OCI-LY7 (cell line): Measurements from ENCODE around the gene PNKP. TPM values are rescaled to one million over a fixed set of nuclear protein-coding genes. Genes with fewer than 3 reads are reported as not detected.

Source experiments
- BruUV-seq: library from RNA; stranded (reverse); fragments of 400-500 nt; replicated peaks from 2 replicates; lab custom pipeline; 2021; lab: Mats Ljungman, UMichigan
- CTCF ChIA-PET: fragments of 300-600 bp; sonication (Branson Sonifier 250); formaldehyde crosslinking; loops from one replicate; lab custom pipeline; 2022; ENCODE audit warnings: antibody characterized with exemption; ENCODE audit not compliant: unreplicated experiment; lab: Charles Lee
- POLR2A ChIA-PET: fragments of 300-600 bp; sonication (Branson Sonifier 250); formaldehyde crosslinking; loops from one replicate; lab custom pipeline; 2022; ENCODE audit warnings: antibody characterized with exemption; lab: Charles Lee
- DNase-seq: peaks from one replicate; pipeline ENCODE4 v3.0.0-alpha.2; 2015; ENCODE audit warnings: low spot score
- H2AFZ ChIP-seq: fragments of 200-600 bp; sonication (generic), shearing (Covaris generic); 2 replicates; pipeline ENCODE4 v1.6.1; 2014; ENCODE audit warnings: mild to moderate bottlenecking, antibody characterized with exemption, low read length, moderate library complexity
- H3K27ac ChIP-seq: fragments of 200-600 bp; sonication (generic); 2 replicates; pipeline ENCODE4 v1.5.1; 2014; ENCODE audit warnings: mixed run types, low read depth, mild to moderate bottlenecking, moderate library complexity, low read length, inconsistent platforms; ENCODE audit not compliant: poor library complexity, severe bottlenecking
- H3K36me3 ChIP-seq: fragments of 200-600 bp; sonication (generic); 2 replicates; pipeline ENCODE4 v1.6.1; 2014; ENCODE audit warnings: mild to moderate bottlenecking, antibody characterized with exemption, low read length, moderate library complexity, mixed read lengths; ENCODE audit not compliant: insufficient read depth
- H3K4me1 ChIP-seq: fragments of 200-600 bp; sonication (generic); 2 replicates; pipeline ENCODE4 v1.5.1; 2014; ENCODE audit warnings: mild to moderate bottlenecking, low read length; ENCODE audit not compliant: insufficient read depth, poor library complexity, severe bottlenecking
- H3K4me2 ChIP-seq: fragments of 200-600 bp; sonication (generic); 2 replicates; pipeline ENCODE4 v1.6.1; 2014; ENCODE audit warnings: mild to moderate bottlenecking, low read length
- H3K4me3 ChIP-seq: fragments of 200-600 bp; sonication (generic); 2 replicates; pipeline ENCODE4 v1.5.1; 2014; ENCODE audit warnings: mild to moderate bottlenecking, low read depth, low read length; ENCODE audit not compliant: poor library complexity, severe bottlenecking
- H3K79me2 ChIP-seq: fragments of 200-600 bp; sonication (generic); 2 replicates; pipeline ENCODE4 v1.6.1; 2016; ENCODE audit warnings: low read depth, mild to moderate bottlenecking, low read length, moderate library complexity, mixed read lengths; ENCODE audit not compliant: insufficient read depth
- H3K9me2 ChIP-seq: fragments of 200-600 bp; sonication (generic); 2 replicates; pipeline ENCODE4 v1.6.1; 2016; ENCODE audit warnings: mild to moderate bottlenecking, low read length, mixed read lengths; ENCODE audit not compliant: insufficient read depth
- H3K9me3 ChIP-seq: fragments of 200-600 bp; sonication (generic); 2 replicates; pipeline ENCODE4 v1.6.1; 2014; ENCODE audit warnings: mild to moderate bottlenecking, mixed run types, low read length, mixed read lengths
- H4K20me1 ChIP-seq: fragments of 200-600 bp; sonication (generic); 2 replicates; pipeline ENCODE4 v1.6.1; 2014; ENCODE audit warnings: mild to moderate bottlenecking, antibody characterized with exemption, low read length, moderate library complexity, mixed read lengths; ENCODE audit not compliant: insufficient read depth
- EZH2phosphoT487 ChIP-seq: fragments of 200-600 bp; sonication (generic); IDR thresholded peaks from 2 replicates; pipeline ENCODE4 v1.6.1; 2018; ENCODE audit warnings: low read depth, borderline replicate concordance, mild to moderate bottlenecking, mixed run types, antibody characterized with exemption, low read length, moderate library complexity, mixed read lengths
- intact Hi-C: fragments of 100-400 bp; cut with micrococcal nuclease; formaldehyde crosslinking; loops from one replicate; pipeline ENCODE4 v1.10.0; 2022; ENCODE audit not compliant: unreplicated experiment
- total RNA-seq, 2 experiments: library from RNA; depleted of rRNA in 1 of 2; stranded (reverse); fragments of >200 nt in 1 of 2; shearing (Covaris generic) in 1 of 2; gene quantifications; 2 replicates each; pipeline ENCODE4 v1.2.3, GENCODE V29; 2014 to 2022
- TF ChIP-seq, protein P1 (sequence below): fragments of 200-600 bp; sonication (generic); conservative IDR thresholded peaks from 2 replicates; pipeline ENCODE4 v1.5.1; 2014; ENCODE audit warnings: mild to moderate bottlenecking, antibody characterized with exemption, low read length, moderate library complexity, mixed read lengths

Gene PNKP
- total RNA-seq, 2 experiments from 2014 or later = 90.9 to 118 TPM

DNA sequence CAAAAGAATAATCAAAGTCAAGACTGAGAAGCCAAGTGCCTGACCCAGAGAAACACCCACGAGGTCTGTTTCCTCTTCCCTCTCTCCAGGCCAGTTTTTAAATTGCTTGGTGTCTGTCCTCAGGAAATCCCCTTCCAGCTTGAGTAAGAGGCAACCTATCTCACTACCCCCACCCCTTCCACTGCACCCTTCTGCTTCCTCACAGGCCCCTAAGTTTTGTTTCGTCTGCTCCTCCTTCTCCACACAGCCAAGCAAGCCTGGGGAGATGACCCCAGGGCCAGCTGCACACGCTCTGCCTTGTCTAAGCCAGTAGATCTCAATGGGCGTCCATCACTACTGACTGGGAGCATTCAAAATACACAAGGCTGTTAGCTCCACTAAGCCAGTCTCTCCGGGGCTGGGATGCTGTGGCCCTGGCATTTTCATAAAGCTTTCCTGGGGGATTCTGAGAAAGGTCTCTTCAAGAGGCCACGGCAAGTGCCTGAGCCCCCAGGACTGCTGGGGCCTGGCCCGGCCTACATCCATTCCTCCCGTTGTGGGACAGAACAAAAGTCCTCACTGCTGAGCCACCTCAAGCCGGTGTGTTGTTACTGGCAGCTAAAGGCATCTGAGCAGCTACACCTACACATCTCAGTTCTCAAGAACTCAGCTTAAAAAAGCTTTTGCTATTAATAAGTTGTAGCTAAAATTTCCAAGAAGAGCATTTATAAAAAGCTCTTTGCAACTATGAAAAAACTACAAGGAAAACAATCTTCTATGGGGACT lies 44.2 kb upstream of the PNKP start:
- TF ChIP-seq, protein P1, sequence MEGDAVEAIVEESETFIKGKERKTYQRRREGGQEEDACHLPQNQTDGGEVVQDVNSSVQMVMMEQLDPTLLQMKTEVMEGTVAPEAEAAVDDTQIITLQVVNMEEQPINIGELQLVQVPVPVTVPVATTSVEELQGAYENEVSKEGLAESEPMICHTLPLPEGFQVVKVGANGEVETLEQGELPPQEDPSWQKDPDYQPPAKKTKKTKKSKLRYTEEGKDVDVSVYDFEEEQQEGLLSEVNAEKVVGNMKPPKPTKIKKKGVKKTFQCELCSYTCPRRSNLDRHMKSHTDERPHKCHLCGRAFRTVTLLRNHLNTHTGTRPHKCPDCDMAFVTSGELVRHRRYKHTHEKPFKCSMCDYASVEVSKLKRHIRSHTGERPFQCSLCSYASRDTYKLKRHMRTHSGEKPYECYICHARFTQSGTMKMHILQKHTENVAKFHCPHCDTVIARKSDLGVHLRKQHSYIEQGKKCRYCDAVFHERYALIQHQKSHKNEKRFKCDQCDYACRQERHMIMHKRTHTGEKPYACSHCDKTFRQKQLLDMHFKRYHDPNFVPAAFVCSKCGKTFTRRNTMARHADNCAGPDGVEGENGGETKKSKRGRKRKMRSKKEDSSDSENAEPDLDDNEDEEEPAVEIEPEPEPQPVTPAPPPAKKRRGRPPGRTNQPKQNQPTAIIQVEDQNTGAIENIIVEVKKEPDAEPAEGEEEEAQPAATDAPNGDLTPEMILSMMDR = no peak
- no peak for TF ChIP-seq EZH2phosphoT487
- H3K27ac ChIP-seq = peak overlapping the region; percentile 22

DNA sequence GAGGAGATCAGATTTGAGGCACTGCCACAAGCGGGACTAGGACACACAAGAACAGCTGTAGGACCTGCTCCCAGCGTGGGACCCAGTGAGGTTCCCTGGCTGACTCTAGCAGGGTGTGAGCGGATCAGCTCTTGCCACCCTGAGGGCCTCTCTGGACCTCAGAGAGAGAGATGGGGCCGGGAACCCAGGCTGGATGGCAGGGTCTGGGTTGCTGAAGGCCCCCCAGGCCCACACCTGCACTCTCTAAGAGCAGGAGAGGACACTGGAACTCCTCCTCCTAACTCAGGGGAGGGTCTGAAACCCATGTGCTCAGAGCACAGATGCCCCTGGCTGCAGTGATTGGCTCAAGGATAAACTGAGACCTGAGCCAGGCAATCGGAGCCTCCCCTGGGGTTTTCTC lies 42.8 kb upstream of the PNKP start:
- intact Hi-C loops = no loop called here

More for the DNA sequence above, 44.2 kb upstream of the PNKP start:
- POLR2A ChIA-PET = interaction anchor here (1.0 to 1.3 kb wide), 2 partner anchors 17 to 34 kb away, joined by 4 to 6 read pairs; partner anchors contain the start of genes AKT1S1, ATF5 and TBC1D17
- Histone ChIP-seq H3K4me2 (peak overlapping the region; percentile 5; the same call in 1 of the 2 replicates), H3K4me3 (no peak overlapping the region), H3K4me1 (peaks cover 30% of the 10 kb centered on the region), H3K79me2 (peaks cover 26% of the 10 kb centered on the region; the same call in 1 of the 2 replicates), H2AFZ (no peak overlapping the region), H3K9me3 (no peaks in the 10 kb centered on the region), H3K36me3 (peaks cover 95% of the 10 kb centered on the region), H4K20me1 (peaks cover 8% of the 10 kb centered on the region; the same call in 1 of the 2 replicates), H3K9me2 (no peaks in the 10 kb centered on the region)
- DNase-seq = peak; percentile 21
- CTCF ChIA-PET = no interaction called here
- BruUV-seq = no TSS peak
- intact Hi-C loops = no loop called here

More for the DNA sequence above, 42.8 kb upstream of the PNKP start:
- no peak for DNase-seq
- Histone ChIP-seq H3K36me3 (peaks cover 93% of the 10 kb centered on the region), H3K9me2 (no peaks in the 10 kb centered on the region), H3K4me2 (no peak overlapping the region), H2AFZ (no peak overlapping the region), H3K4me1 (peaks cover 37% of the 10 kb centered on the region), H3K4me3 (no peak overlapping the region), H3K27ac (no peak overlapping the region), H4K20me1 (peaks cover 10% of the 10 kb centered on the region; the same call in 1 of the 2 replicates), H3K79me2 (peaks cover 17% of the 10 kb centered on the region; the same call in 1 of the 2 replicates), H3K9me3 (no peaks in the 10 kb centered on the region)
- no peak for TF ChIP-seq EZH2phosphoT487
- TF ChIP-seq, protein P1 = no peak
- CTCF ChIA-PET = no interaction called here
- POLR2A ChIA-PET = interaction anchor here (0.5 kb wide), 1 partner anchor 26 kb away, joined by 5 read pairs; no protein-coding TSS in a partner anchor
- no TSS peak for BruUV-seq
